GM06990 (cell line): ENCODE measurements around the gene QKI.

Experiments used
- DNase-seq: peaks from one replicate; pipeline ENCODE4 v3.0.0-alpha.2; 2011; ENCODE audit not compliant: insufficient read length; ENCODE audit errors: extremely low read depth
- H3K27me3 ChIP-seq: replicated peaks from 2 replicates; pipeline ENCODE4 v1.6.0; 2011; ENCODE audit warnings: low read length; ENCODE audit not compliant: control insufficient read depth, insufficient read depth
- H3K36me3 ChIP-seq: 2 replicates; pipeline ENCODE4 v1.5.1; 2011; ENCODE audit warnings: low read length; ENCODE audit not compliant: control insufficient read depth, insufficient read depth
- H3K4me3 ChIP-seq: replicated peaks from 2 replicates; pipeline ENCODE4 v1.5.1; 2011; ENCODE audit warnings: low read depth, mild to moderate bottlenecking, control low read depth, low read length
- TF ChIP-seq, protein P1 (sequence below): IDR thresholded peaks from 2 replicates; pipeline ENCODE4 v1.5.1; 2011; ENCODE audit warnings: low read length, control low read depth, mild to moderate bottlenecking, inconsistent platforms; ENCODE audit not compliant: insufficient read depth, poor library complexity, severe bottlenecking

QKI gene

DNA sequence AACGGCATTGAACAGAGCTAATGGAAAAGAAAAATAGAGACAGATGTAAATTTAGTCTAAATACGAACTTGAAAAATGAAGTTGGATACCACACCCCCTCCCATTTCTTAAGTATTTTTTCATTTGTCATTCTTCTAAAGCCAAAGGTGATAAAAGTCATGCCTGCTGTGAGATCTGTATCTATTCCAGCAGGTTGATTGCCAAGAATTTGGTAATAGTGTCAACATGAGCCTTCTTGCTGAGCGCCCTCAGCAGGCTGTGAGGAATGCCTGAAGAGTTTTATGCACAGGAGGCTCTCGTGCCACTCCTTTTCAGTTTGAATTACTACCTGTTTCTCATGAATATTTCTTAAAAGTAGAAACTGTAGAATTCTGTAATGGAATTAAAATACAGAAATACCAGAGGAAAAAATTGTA is 165.4 kb downstream of the QKI start:
- Histone ChIP-seq H3K4me3 (no peak overlapping the region), H3K27me3 (no peaks in the 10 kb centered on the region), H3K36me3 (no peaks in the 10 kb centered on the region)
- DNase-seq = no peak
- TF ChIP-seq, protein P1, sequence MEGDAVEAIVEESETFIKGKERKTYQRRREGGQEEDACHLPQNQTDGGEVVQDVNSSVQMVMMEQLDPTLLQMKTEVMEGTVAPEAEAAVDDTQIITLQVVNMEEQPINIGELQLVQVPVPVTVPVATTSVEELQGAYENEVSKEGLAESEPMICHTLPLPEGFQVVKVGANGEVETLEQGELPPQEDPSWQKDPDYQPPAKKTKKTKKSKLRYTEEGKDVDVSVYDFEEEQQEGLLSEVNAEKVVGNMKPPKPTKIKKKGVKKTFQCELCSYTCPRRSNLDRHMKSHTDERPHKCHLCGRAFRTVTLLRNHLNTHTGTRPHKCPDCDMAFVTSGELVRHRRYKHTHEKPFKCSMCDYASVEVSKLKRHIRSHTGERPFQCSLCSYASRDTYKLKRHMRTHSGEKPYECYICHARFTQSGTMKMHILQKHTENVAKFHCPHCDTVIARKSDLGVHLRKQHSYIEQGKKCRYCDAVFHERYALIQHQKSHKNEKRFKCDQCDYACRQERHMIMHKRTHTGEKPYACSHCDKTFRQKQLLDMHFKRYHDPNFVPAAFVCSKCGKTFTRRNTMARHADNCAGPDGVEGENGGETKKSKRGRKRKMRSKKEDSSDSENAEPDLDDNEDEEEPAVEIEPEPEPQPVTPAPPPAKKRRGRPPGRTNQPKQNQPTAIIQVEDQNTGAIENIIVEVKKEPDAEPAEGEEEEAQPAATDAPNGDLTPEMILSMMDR = no peak

DNA sequence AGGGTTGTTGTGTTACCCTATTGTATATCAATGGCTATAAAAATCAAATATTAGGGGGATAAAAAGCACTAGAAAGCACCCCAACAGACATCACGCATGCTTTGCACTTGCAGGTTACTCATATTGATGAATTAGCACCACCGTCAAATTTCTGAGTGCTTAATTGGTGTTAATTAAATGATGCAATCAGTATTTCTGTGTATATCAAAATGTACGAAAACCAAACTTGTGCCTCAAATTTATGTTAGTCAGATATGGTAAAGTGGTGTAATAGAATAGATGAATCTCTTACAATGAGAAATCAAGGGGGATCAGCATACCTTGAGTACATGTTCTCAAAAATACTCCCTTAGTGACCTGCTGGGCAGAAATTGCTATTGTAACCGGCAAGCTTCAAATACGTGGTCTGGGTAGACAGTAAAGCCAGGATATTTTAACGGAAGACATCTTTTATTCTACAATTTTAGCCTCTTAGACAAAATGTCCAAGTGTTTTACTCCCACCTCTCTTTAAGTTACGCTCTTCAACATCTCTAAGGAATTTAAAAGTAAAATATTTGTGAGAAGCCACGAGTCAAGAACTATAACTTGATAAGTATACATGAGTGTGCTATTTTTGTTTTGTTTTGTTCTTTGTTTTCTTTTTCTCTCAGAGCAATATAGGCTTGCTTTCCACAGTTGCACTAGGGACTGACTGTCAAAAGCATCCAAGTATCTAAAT is 166.0 kb downstream of the QKI start:
- Histone ChIP-seq H3K36me3 (no peaks in the 10 kb centered on the region), H3K4me3 (no peak overlapping the region), H3K27me3 (no peaks in the 10 kb centered on the region)
- no peak for DNase-seq
- TF ChIP-seq, protein P1 = no peak

DNA sequence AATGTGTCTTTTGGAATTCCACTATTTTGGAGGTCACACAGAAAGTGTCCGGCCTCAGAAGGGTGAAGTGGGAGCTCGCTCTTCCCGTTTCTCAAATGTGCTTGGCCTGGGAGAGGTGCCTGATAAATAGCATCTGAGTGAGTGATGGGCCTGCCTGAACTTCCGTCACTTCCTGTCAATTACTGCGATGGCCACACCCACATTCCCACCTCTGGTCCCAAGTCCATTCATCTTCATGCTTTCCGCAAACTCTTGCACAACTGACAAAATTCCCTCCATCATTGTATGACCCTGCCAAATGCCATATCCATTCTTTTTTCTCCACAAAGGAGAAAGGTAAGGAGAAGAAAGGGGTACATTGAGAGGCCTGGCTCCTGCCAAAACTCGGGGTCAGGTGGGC is 169.0 kb downstream of the QKI start:
- TF ChIP-seq, protein P1 = no peak
- no peak overlapping the region for H3K4me3 ChIP-seq
- DNase-seq = no peak
- H3K27me3 ChIP-seq = no peaks in the 10 kb centered on the region
- no peaks in the 10 kb centered on the region for H3K36me3 ChIP-seq

- no peaks in the 10 kb centered on the region for H3K36me3 ChIP-seq
- no peak overlapping the region for H3K4me3 ChIP-seq
- DNase-seq = no peak
- TF ChIP-seq, protein P1 = no peak
- H3K27me3 ChIP-seq = no peaks in the 10 kb centered on the region
Observed at GRCh38 chr6:163585932-163586437, 171.5 kb downstream of the QKI start.

GRCh38 chr6:163586888-163587287 is 172.4 kb downstream of the QKI start:
- Histone ChIP-seq H3K27me3 (no peaks in the 10 kb centered on the region), H3K4me3 (no peak overlapping the region), H3K36me3 (no peaks in the 10 kb centered on the region)
- no peak for DNase-seq
- TF ChIP-seq, protein P1 = no peak
